SH-SY5Y (cell line): ENCODE measurements around the gene KCNB1.

Experiments used
- GATA2 ChIP-seq: IDR thresholded peaks from 2 replicates; pipeline ENCODE4 v1.6.1; 2011; ENCODE audit warnings: mild to moderate bottlenecking, low read depth, low read length
- GATA3 ChIP-seq: IDR thresholded peaks from 2 replicates; pipeline ENCODE4 v1.6.1; 2011; ENCODE audit warnings: low read depth, mild to moderate bottlenecking, low read length, moderate library complexity

- TF ChIP-seq GATA3: no peak
- TF ChIP-seq GATA2: no peak
These were observed 77.3 kb downstream of the KCNB1 start for GRCh38 chr20:49405062-49405683.
